Choroid plexus epithelial cell (primary cell): Measurements from ENCODE around the gene CGREF1.

Experiments
- DNase-seq: peaks from one replicate; pipeline ENCODE4 v3.0.0-alpha.2; 2010; ENCODE audit warnings: low read depth
- H3K4me3 ChIP-seq: 2 replicates; pipeline ENCODE4 v1.5.1; 2011; ENCODE audit warnings: low read depth, mild to moderate bottlenecking, control low read depth, low read length, moderate library complexity
- TF ChIP-seq, protein P1 (sequence below): conservative IDR thresholded peaks from 2 replicates; pipeline ENCODE4 v1.5.1; 2011; ENCODE audit warnings: low read depth, mild to moderate bottlenecking, control low read depth, inconsistent platforms, low read length, moderate library complexity

CGREF1 gene

DNA sequence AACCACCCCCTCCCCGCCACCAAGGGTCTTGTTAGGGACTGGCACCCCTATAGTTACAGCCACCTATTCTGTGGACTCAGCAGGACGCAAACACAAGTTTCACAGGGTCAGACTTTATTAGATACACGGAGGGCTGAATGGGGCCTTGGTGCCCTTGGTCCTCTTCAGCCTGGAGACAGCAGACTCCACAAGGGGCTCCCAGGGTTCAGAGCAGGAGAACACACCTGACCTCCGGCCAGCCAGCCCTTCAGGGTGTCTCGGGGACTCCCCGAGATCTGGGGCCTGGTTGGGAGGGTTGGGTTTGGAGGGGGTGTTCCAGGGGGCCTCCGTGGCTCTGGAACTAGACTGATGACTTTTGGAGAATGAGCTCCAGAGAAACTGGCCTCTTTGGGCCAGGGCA, 17.8 kb upstream of the CGREF1 start:
- TF ChIP-seq, protein P1, sequence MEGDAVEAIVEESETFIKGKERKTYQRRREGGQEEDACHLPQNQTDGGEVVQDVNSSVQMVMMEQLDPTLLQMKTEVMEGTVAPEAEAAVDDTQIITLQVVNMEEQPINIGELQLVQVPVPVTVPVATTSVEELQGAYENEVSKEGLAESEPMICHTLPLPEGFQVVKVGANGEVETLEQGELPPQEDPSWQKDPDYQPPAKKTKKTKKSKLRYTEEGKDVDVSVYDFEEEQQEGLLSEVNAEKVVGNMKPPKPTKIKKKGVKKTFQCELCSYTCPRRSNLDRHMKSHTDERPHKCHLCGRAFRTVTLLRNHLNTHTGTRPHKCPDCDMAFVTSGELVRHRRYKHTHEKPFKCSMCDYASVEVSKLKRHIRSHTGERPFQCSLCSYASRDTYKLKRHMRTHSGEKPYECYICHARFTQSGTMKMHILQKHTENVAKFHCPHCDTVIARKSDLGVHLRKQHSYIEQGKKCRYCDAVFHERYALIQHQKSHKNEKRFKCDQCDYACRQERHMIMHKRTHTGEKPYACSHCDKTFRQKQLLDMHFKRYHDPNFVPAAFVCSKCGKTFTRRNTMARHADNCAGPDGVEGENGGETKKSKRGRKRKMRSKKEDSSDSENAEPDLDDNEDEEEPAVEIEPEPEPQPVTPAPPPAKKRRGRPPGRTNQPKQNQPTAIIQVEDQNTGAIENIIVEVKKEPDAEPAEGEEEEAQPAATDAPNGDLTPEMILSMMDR: no peak
- no peak overlapping the region for H3K4me3 ChIP-seq
- no peak for DNase-seq

DNA sequence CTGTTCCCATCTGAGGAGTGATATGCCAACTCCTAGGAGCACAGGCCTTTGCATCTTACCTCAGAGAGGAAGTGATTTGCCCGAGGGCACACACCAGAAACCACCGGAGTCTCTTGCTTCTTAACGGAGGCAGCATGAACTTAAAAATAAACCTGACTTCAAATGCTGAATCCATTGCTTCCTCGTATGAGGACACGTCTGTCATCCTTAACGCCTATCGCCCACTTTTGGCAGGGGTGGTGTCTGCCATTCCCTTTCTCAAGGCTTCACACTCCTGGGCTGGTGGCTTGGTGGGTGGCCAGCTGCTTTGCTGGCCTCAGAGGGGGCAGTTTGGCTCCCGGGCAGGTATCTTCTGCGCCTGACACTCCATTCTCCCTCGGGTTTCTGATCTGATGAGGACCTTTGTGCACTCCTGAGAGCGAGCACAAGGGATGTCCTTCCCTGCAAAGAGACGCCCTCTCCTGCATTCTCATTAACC, 16.6 kb upstream of the CGREF1 start:
- no peak for DNase-seq
- H3K4me3 ChIP-seq: no peak overlapping the region
- TF ChIP-seq, protein P1: no peak

DNA sequence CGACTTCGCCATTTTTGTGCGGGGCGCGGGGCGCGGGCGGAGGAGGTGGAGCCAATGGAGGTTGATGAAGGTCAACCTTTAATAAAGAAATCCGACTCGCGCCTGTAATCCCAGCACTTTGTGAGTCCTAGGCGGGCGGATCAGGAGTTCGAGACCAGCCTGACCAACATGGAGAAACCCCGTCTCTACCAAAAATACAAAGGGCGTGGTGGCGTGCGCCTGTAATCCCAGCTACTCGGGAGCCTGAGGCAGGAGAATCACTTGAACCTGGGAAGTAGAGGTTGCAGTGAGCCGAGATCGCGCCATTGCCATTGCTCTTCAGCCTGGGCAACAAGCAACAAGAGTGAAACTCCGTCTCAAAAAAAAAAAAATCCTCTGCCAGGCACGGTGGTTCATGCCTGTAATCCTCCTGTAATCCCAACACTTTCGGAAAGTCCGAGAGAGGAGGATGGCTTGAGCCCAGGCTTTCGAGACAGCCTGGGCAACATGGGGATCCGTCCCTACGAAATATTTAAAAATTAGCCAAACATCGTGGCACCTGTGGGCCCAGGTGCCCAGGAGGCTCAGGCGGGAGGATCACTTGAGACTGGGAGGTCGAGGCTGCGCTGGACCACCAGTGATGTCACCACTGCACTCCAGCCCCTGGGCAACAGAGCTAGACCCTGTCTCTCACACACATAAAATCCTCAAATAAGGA, 16.0 kb upstream of the CGREF1 start:
- no peak for DNase-seq
- peak overlapping the region; percentile 22 for H3K4me3 ChIP-seq
- TF ChIP-seq, protein P1: no peak

DNA sequence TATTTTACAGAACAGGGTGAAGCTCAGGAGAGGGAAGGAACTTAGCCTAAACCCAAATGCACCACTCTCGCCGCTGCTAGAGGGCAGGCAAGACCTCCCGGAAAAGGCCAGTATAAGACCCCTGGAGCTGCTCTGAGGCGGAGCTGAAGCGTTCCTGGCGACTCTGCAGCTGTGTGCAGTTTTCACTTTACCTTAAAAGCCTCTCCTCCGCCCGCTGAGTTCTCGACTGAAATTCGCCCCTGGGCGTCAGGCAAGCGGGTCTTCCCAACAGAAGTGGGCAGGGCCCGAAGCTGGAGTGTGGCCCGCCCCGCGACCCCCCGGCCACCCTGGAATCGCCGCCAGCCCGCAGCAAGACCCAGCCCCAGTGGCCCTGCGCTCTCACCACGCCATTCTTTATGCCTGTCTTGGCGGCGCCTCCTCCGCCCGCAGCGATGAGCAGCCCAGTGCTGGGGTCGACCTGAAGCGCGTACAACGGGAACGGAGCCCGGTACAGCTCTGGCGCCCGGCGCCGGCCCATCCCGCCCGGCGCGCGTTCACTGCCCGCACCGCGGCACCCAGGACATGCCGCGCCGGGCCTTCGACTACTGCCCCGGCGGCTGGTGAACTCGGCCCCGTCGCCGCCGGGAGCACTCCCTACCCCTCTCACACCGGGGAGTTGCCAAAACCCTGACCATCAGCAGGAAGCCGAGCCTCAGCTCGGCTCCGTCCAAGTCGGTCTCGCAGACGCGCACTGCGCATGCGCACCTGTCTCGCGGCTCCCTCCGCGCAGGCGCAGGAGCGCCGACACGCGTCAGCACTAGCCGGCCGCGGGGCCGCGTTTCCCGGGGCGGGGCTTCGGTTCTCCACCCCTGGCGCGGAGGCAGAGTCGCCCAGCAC, 15.2 kb upstream of the CGREF1 start, which contains the start of gene PREB:
TSS of gene PREB (minus strand) at position 732 of the 876 bp plus-strand sequence. CDS start at position 517, 215 bp downstream.
- peak within 1 kb of the TSS; percentile 96 for H3K4me3 ChIP-seq
- peak; percentile 96 for DNase-seq
- TF ChIP-seq, protein P1: peak; percentile 66

DNA sequence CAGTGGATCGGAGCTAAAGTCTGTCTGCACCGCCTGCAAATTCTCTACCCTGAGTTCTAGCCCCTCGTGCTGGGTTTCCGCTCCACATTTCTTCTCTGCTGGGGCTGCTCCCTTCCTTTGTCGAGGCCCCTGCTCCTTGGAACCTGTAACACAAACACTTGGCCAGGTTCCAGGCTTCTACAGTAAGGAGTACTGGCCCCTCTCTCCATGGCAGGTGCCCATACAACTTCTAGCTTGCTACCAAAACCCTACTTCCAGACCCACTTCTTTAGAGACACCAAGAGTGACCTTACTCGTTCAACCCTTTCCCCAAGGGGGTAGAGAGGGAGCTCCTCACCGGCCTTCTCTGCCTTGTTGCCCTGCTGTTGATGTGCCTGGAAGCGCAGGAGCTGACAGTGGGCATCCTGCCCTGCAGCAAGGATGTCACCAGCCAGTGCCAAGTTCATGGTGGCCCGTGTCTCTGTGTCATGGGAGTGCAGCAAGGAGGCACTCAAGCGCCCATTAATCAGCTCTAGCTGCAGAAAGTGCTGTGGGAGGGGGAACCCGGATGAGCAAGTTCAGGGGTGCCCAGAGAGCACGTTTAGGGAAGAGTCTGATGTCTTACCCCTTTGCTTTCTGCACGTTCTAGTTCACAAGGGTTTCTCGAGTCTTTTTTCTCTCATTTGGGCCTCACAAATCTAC, 14.4 kb upstream of the CGREF1 start:
- DNase-seq: no peak
- peak overlapping the region; percentile 96 for H3K4me3 ChIP-seq
- TF ChIP-seq, protein P1: no peak

DNA sequence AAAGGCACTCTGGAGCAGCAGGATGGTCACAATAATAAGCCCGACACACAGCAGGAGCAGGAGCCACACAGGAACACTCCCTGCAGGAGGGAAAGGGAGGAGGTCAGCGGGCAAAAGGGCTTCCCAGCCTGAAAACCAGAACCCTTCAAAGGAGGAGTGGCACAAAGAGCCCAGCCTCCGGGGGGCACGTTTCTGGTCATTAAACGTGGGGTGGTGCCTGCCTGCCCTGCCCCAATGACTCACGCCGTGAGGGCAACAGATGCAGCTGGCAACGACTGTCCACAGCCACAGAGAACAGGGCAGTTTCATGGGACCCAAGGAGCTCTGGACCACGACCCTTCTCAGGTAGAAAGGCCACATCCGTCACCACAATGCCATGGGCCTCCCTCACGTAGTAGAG, 12.5 kb upstream of the CGREF1 start:
- H3K4me3 ChIP-seq: no peak overlapping the region
- DNase-seq: no peak
- TF ChIP-seq, protein P1: no peak
